Non-pigmented ciliary epithelial cell (primary cell): ENCODE results near the gene VPS33A.

Source experiments
- DNase-seq: peaks from one replicate; pipeline ENCODE4 v3.0.0-alpha.2; 2010; ENCODE audit warnings: low read depth

Gene VPS33A

DNA sequence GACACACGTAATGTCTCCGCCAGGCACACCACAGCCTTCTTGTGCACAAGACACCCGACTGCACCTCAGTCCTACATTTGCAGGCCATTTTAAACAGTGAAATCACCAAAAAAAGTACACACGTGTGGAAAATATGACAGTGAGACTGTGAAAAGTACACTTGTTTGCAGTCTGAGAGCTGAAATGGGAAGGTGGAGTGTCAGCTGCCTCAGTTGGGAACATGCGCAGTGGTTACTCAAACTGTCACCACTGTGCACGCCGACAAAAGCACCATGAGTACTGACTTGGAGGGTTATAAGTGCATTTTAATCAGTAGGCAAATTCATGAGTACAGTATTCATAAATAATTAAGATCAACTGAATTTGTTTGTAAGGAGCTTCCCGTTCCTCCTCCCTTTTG is 15.8 kb downstream of the VPS33A start:
- DNase-seq: no peak

DNA sequence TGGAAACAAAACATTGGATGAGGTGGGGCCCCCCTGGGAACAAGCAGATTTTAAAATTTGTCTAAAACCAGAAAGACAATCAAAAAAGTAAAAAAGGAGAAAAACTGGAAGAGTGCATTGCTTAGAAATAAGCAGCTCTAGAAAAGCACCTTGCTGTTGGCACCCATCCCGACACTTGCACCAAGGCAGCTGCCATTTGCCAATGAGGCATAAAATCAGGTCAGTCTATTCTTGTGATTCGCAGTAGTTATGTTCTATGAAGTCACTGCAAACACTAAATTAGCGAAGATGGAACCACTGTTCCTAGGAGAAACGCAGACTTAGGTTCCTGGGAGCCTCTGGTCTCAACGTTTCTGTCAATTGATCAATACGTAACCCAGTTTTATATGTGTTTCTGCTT is 16.2 kb downstream of the VPS33A start:
- DNase-seq: no peak

DNA sequence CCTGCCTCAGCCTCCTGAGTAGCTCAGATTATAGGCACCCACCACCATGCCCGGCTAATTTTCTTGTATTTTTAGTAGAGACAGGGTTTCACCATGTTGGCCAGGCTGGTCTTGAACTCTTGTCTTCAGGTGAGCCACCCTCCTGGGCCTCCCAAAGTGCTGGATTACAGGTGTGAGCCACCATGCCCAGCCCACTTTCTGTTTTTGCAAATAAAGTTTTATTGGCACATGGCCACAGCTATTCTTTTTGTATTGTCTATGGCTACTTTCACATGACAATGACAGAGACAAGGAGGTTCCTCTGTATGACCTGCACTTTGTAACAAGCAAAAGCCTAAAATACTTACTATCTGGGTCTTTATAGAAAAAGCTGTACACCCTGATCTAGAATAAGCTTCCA is 20.7 kb downstream of the VPS33A start:
- no peak for DNase-seq

DNA sequence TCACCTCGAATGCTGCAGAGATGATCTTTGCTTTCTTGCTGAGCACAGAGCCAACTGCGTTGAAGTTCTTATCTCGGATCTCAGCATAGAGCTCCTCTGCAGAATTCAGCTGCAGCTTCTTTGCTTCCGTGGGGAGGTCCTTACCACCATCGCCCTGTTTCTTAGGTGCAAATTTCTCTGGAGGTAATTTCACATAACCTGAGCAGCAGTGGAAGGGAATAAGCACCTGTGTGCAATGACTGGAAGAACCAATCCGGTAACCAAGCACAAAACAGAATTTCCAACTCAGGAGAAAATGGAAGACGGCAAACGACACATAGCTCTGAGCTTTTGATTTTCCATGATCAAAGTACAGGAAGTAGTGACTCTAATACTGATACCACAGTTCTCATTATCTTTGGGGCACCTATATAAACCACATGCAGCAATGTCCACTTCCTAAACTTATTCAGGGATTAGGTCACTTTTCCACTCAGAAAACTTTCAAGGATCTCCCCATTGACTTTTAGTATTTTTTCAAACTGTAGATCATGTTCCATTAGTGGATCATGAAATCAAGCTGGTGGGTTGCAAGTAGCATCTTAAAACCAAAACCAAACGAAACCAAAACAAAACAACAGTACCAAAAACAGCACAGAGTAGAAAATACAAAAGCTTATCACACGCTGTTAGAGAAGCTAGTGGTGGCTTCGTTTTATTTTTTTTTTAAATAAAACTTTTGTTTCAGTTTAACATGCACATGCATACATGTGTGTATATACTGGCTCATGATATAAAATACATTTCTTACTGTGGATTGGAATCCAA is 21.5 kb downstream of the VPS33A start:
- no peak for DNase-seq

DNA sequence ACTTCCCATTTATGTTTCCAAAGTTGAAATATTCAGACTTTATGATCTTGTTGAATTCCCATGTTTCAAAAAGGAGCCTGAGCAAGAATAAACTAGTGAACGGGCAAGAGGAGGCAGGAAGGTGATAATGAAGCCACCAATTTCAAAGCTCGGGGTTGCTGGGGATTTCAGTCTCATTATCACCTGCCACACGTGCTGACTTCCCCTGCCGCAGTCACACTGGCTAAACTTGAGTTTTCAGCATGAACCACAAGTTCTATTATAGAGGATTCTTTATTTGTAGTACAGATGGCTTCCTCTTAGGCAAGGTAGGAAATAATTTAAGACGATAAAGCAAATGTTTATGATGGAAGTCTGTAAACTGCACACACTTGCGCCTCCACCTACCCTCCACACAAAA is 22.3 kb downstream of the VPS33A start:
- DNase-seq: no peak

DNA sequence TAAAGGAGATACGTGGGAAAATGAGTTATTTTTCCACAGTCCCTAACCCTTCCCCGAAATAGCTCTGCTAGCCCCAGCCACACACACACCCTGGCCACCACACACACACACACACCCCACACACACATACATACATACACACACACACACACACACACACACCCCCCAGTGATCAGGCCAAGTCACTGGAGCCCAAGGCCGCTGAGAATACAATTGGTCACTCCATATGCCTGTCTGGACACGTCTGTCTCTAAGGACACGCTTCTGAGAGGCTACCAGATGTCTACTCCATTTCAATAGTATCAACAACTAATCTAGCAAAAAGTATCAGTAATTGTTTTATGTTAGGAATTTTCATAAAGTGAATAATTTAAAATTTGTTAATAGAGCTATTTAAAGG is 27.4 kb downstream of the VPS33A start:
- no peak for DNase-seq

DNA sequence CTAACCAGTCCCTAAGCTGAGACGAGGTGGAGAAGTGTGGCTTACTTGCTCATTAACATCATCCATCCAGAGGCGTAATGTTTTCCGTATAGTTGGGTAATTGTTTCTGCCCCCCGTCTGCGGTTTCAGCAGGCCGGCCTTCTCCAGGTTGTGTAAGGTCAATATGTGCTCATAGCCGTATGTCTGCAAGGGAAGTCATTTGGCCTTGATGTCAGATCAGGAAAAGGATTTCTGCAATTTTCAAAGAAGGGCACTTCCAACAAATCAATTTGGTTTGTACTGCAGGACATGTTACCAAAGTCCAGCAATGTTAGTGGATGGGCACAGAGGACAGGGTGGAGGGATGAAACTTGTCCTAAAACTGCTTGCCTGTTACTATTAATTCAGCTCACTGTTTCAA is 30.6 kb downstream of the VPS33A start:
- no peak for DNase-seq

DNA sequence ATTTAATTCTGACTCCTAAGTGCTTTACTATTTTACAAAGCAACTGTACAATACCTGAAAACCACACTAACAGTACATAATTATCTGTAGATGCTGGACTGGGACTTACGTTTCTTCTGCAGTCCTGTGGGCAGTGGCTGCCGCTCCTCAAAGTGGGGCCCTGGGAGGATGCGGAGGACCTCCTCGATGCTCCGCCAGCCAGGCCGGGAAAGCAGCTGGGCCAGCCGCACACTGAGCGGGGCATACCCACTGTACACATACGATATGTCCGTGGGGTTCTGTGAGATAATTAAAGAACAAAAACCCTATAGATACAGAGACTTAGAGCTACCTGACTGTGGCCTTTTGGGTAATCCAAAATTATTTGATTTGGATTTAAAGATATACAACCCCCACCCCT is 33.6 kb downstream of the VPS33A start:
- DNase-seq: no peak

DNA sequence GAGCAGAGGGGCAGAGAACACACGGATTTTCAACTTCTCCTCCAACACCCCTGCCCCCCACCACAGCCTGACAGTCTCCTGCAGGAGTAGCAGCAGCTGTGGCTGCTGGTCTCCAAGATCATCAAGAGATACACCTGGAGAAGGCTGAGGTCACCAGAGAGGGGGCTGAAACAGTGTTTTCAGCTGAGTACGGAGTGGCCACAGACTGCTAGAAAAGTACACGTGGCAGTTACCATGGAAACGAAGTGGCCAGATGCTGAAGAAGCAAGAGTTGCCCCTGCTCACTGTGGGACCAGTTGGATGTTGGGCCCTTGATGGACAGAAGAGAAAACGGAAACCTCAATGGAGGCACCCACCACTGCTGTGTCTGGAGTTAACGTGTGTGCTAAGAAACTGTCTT is 35.5 kb downstream of the VPS33A start:
- DNase-seq: no peak

DNA sequence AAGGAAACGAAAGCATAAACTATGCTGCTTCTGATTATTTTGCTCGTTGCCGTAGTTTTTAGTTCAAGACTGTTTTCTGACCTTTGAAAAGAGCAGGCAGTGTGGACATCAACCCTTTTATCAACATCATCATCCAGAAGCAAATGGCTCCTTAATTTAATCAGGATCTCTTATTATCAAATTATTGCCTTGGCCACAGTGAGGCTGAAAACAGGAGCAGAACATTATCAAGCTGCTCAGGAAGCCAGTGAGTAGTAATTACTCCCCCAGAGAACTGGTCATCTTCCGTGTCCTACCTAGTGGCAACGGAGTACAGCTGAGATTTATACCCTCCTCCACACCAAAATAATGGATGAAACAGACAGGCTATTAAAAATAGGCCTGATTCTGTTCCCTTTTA is 38.2 kb downstream of the VPS33A start:
- DNase-seq: no peak

DNA sequence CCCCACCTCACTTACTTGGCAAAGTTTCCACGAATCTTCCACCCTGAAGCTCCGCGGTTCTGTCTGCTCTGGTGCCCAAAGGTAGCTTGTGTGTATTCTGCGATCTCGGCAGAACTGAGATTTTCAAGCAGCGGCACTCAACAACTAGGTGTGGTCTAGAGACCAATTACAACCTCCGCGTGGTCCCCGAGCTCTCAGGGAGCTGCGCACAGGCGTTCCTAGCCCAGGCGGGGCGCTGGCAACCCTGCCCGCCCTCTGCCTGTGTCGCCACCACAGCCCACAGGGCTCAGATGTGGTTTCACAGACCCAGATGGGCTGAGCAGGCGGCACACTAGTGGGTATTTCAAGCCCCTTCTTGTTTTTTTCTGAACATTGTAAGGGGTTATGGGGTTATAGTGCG is 39.0 kb downstream of the VPS33A start:
- no peak for DNase-seq

DNA sequence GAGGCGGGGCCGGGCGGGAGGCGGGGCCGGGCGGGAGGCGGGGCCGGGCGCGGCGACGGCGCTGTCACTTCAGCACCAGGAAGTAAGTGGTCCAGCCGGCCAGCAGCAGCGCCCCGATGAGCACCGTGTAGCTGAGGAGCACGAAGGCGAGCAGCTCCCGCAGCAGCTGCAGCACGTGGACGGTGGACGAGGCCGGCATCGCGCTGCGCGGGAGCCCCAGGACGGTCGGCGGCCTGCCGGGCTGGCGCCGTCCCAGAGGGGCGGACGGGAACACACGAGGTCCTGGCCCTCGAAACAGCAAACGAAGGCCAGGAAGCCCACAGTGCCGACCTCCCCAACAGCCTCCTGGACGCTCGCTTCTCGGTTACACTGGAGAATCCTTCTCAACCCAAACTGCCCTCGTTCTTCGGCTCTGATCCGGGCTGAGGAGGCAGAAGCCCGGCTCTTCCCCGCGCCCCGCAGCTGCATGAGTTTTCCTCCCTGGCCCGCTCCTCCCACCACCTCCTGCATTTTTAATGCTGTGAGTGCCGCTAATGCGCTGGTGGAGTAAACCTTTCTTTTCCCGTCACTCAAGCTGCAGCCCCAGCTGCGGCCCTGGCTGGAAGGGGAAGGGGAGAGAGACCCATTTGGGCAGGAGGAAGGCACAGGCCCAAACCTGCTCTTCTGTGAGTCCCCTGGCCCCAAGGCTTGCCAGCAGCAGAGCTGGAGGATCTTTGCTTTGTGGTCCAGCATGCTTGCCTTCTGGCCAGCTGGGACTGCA is 39.7 kb downstream of the VPS33A start:
- DNase-seq: no peak

DNA sequence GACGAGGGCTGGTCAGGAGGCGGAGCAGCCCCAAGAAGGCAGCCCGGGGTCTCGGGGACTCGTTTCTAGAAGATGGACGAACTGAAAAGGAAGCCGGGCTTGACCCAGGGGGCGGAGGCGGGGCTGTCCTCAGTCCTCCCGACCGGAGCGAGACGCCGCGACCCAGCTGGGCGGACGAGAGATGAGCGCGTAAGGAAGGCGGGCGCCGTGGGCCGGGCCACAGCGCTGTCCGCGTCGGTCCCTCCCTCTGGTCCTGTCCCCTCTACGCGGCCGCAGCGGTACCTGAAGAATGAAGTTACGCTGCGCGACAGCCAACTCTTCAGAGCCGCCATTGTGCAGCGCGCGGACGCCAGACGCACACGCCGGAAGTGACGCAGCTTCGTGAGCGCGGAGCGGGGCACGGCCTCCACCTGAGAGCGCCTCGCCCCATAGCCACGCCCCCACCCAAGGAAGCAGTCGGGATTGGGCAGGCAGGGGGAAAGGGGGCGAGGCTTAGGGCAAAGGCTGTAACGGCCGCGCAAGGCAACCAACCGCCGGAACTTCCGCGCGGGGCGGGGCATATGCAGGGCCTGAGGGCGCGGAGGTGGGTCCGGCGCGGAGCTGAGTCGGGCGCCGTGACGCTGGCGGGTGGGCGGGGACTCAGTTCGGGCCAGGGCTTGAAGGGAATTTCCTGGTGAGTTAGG is 40.5 kb downstream of the VPS33A start, which contains the start of gene DIABLO:
TSS of gene DIABLO (minus strand) at position 370 of the 683 bp plus-strand sequence. CDS start at position 332, 38 bp downstream.
- DNase-seq: peak; percentile 94

DNA sequence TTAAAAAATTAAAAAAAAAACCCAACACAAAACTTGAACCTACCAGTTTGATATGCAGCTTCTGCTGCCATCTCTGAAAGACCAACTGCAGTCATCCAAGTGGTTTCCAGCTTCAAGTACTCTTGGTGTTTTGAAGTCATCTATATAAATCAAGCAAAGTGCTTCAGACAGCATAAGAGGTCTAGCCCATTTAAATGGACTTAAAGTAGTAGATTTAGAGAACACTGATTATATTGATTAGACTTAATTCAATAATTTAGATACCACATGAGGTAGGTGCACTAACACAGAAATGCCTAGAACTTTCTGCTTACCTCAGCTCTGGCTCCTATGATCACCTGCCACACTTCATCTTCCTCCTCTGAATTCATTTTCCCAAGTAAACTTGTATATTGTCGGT is 49.8 kb downstream of the VPS33A start:
- no peak for DNase-seq

DNA sequence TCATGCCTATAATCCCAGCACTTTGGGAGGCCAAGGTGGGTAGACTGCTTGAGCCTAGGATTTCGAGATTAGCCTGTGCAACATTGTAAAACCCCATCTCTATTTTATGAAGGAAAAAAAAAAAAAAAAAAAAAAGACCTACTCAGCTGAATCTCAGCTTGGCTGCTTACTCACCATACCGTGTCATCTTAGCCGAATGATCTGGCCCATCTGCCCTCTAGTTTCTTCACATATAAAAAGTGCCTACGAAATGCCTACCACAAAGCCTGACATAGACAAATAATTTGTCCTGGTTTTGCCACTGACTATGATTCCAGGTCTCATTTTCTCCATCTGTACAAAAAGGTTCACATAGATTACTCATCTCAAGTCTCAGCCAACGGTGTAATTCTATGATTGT is 50.5 kb downstream of the VPS33A start:
- DNase-seq: no peak

DNA sequence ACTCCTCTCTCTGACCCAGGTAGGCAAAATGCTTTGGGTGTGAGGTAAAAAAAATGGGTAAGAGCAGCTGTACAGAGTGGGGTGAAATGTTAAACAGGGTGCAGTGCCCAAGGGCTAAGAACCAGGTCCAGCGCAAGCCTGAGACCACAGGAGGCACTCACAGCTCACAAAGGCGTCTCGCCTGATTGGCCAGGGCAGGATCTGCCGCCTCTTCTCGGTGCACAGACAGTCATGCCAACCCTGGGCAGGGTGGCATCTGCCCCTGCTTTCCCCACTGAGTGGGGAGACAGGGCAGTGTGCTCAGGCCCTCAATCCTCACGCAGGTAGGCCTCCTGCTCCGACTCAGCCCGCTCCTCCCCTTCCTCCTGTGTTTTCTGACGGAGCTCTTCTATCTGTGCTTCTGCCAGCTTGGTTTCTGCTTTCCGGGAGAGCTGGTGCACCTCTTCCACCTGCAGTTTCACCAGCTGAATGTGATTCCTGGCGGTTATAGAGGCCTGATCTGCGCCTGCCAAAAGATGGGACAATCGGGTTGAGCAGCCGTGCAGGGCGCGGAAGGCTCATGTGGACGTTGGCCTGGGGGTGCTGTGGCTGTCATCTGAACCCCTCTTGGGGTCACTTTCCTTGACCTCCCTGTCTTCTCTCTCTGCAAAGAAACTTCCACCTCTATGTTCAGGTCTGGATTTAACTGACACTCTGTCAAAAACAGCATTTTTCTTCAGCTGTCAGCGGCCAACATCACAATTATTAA is 58.0 kb downstream of the VPS33A start:
- no peak for DNase-seq

DNA sequence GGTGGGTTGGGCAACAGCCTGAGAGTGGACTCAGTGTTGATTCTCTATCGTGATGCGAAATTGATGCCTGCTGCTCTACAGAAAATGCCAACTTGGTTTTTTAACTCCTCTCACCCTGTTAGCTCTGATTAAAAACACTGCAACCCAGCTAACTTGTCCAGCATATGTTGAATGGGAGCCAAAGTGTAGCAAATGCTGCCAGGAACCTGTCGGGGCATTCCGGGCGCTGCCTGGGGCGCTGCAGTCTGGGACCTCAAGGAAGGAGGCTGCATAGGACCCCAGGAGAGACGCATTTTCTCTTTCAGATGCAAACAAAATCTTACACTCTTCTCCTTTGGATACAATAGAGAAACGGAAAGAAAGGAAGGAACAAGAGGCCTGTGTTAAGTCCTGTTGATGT is 58.9 kb downstream of the VPS33A start:
- no peak for DNase-seq

DNA sequence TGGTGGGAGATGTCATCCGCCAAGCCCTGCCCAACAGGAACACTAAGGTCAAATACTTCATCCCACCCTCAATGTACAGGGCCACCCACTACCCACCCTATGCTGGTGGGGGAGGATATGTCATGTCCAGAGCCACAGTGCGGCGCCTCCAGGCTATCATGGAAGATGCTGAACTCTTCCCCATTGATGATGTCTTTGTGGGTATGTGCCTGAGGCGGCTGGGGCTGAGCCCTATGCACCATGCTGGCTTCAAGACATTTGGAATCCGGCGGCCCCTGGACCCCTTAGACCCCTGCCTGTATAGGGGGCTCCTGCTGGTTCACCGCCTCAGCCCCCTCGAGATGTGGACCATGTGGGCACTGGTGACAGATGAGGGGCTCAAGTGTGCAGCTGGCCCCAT is 59.3 kb downstream of the VPS33A start:
- no peak for DNase-seq

DNA sequence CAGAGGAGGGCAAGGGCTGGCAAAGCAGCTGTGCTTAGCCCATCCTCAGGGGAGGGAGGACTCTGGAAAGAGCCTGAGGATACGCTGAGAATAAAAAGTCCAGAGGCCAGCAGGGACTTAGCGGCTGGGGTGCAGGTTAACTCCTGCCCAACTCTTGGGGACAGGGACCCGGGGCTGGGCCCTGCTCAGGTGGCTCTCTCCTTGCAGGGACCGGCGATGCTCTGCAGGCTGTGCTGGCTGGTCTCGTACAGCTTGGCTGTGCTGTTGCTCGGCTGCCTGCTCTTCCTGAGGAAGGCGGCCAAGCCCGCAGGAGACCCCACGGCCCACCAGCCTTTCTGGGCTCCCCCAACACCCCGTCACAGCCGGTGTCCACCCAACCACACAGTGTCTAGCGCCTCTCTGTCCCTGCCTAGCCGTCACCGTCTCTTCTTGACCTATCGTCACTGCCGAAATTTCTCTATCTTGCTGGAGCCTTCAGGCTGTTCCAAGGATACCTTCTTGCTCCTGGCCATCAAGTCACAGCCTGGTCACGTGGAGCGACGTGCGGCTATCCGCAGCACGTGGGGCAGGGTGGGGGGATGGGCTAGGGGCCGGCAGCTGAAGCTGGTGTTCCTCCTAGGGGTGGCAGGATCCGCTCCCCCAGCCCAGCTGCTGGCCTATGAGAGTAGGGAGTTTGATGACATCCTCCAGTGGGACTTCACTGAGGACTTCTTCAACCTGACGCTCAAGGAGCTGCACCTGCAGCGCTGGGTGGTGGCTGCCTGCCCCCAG is 60.0 kb downstream of the VPS33A start:
- DNase-seq: no peak

DNA sequence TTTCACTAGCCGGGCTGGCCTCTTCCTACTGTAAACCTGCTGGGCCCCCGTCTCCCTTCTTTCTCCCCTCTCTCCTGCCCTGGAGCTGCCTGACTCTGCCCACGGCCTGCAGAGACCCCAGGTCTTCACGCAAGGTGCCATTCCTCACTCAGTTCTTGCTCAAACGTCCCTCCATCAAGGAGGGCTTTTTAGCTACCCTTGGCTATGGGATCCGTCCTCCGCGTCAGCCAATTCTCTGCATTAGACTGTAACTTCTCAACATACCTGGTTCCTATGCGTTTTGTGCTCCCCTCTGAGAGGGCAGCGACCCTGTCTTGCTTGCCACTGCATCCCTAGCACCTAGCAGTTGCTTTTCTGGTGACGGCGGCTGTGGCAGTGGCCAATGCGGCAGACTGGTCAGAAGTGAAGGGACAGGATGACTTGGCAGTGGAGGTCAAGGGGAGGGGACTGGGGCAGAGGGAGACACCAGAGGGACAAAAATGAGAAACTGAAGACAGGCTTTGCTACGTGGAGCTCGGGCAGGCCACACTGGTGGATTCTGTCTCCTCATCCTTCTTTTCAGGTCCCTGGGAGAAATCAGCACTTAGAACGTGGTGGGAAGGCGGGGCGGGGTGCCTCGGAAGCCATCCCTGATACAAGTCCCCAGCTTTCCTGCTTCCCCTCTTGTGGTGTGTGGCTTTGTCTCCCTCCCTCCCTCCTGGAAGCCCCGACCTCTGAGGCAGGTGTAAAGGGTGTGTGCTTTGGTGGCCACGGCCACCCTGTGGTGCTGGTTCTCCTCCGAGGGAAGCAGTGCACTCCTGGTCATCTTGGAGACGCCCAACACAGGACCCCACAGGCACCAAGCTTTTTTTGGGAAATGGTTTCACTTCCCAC is 61.0 kb downstream of the VPS33A start:
- no peak for DNase-seq
